HG02870 (cell line): ENCODE measurements around the gene APLNR.

Experiments used
- ATAC-seq: cut with Tn5 transposase; IDR thresholded peaks from one replicate; pipeline ENCODE4 v1.9.1; 2021; ENCODE audit warnings: mild to moderate bottlenecking, moderate library complexity; ENCODE audit not compliant: unreplicated experiment

APLNR gene

GRCh38 chr11:57251491-57252104 lies 14.5 kb upstream of the APLNR start:
- no peak for ATAC-seq

- no peak for ATAC-seq
Measured at GRCh38 chr11:57251037-57251436, 14.0 kb upstream of the APLNR start.

- ATAC-seq = peak; percentile 51
Measured at GRCh38 chr11:57249384-57250319, 12.6 kb upstream of the APLNR start.

GRCh38 chr11:57248780-57249383 lies 11.8 kb upstream of the APLNR start:
- peak; percentile 58 for ATAC-seq

- no peak for ATAC-seq
Measured at GRCh38 chr11:57244911-57245310, 7.9 kb upstream of the APLNR start.

- ATAC-seq = no peak
Measured at GRCh38 chr11:57241353-57241972, 4.4 kb upstream of the APLNR start.

GRCh38 chr11:57240757-57241156 lies 3.7 kb upstream of the APLNR start:
- no peak for ATAC-seq

GRCh38 chr11:57240007-57240406 lies 3.0 kb upstream of the APLNR start:
- ATAC-seq = no peak

- ATAC-seq = no peak
Measured at GRCh38 chr11:57239348-57239747, 2.3 kb upstream of the APLNR start.

- no peak for ATAC-seq
Measured at GRCh38 chr11:57235761-57236703, 1.0 kb downstream of the APLNR start.

- no peak for ATAC-seq
Measured at GRCh38 chr11:57233702-57234101, 3.3 kb downstream of the APLNR start.

GRCh38 chr11:57231539-57232253 lies 5.4 kb downstream of the APLNR start:
- no peak for ATAC-seq

GRCh38 chr11:57230791-57231538 lies 6.1 kb downstream of the APLNR start:
- no peak for ATAC-seq

- no peak for ATAC-seq
Measured at GRCh38 chr11:57230316-57230715, 6.7 kb downstream of the APLNR start.

GRCh38 chr11:57228600-57228999 lies 8.4 kb downstream of the APLNR start:
- no peak for ATAC-seq

GRCh38 chr11:57224537-57224936 lies 12.5 kb downstream of the APLNR start:
- no peak for ATAC-seq

- ATAC-seq = no peak
Measured at GRCh38 chr11:57224128-57224527, 12.9 kb downstream of the APLNR start.

GRCh38 chr11:57223601-57224000 lies 13.4 kb downstream of the APLNR start:
- ATAC-seq = no peak

GRCh38 chr11:57222239-57222638 lies 14.8 kb downstream of the APLNR start:
- no peak for ATAC-seq
